ENCODE results near the gene ROR1. TPM values are rescaled to one million over a fixed set of nuclear protein-coding genes. Genes with fewer than 3 reads are reported as not detected.

The ROR1 gene
- total and polyA plus RNA-seq, 5 donors, result 3.4 to 32.5 (median 11.9) TPM

DNA sequence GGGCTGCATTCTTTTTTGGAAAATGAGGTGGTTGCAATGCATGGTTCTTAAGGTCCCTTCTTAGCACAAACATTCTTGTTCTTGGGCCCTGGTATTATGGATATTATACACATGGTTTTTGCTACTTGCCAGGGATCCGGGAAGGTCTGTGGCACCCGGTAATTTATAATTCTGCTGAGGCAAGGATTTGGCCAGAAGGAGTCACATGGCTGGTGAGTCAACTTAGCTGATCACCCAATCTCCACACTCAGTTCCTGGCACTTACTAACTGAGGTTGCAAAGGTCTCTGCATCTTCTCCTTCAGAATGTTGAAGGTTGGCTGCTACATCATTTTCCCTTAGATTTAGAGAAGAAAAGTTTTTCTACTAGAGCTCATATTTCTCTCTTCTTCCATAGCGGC is 112.5 kb downstream of the ROR1 start:
- intact Hi-C loops (cut with DNase I), result no loop called here
- H3K9me3 ChIP-seq (ENCODE audit: control insufficient read depth, low read length), result no peaks in the 10 kb centered on the region
- no peak for DNase-seq
- no peaks in the 10 kb centered on the region for H3K27me3 ChIP-seq (ENCODE audit: control insufficient read depth, insufficient read depth)
- ATAC-seq, result no peak
- no peak overlapping the region for H3K4me3 ChIP-seq (ENCODE audit: low read length)
- no peaks in the 10 kb centered on the region for H3K4me1 ChIP-seq (ENCODE audit: control insufficient read depth, insufficient read depth, low read length)
- 90% methylated on average over 3 of the region's 3 CpGs for WGBS
- no peak overlapping the region for H3K27ac ChIP-seq (ENCODE audit: low read length)

DNA sequence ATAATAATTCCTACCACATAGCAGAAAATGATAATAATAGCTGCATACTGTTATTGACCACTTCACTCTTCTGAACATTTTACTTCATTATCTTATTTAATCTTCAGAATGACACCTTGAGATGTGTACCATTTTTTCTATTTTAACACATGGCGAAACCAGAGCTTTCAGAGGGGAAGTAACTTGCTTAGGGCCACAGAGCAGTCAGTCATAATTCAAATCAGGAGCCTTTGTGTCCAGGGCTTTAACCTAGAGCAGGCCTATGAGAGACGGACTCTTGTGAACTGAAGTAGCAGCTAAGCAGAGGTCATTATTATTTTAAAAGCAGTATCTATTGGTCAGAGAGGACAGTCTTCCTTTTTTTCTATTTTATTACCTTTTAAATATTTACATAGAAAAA is 114.0 kb downstream of the ROR1 start:
- no peak overlapping the region for H3K27ac ChIP-seq (ENCODE audit: low read length)
- WGBS, result 94% methylated on average over 2 of the region's 2 CpGs
- DNase-seq (no peak), ATAC-seq (no peak)
- H3K4me1 ChIP-seq (ENCODE audit: control insufficient read depth, insufficient read depth, low read length), result peaks cover 2% of the 10 kb centered on the region
- no peaks in the 10 kb centered on the region for H3K27me3 ChIP-seq (ENCODE audit: control insufficient read depth, insufficient read depth)
- H3K4me3 ChIP-seq (ENCODE audit: low read length), result no peak overlapping the region
- intact Hi-C loops (cut with DNase I), result no loop called here
- no peaks in the 10 kb centered on the region for H3K9me3 ChIP-seq (ENCODE audit: control insufficient read depth, low read length)

DNA sequence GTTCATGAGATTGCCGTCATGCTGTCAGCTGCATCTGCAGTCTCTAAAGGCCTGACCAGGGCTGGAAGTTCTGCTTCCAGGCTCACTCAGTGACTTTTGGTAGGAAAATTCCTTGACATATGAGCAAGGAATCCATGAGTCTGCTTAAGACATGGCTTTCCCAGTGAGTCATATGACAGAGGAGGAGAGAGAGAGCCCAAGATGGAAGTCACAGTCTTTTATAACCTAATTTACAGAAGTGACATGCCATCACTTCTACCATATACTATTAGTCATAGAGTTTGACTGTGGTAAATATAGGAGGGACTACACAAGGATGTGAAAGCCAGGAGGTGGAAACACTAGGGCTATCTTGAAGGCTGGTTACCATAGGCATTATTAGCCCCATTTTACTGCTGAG is 115.2 kb downstream of the ROR1 start:
- DNase-seq (no peak), ATAC-seq (no peak)
- no peaks in the 10 kb centered on the region for H3K9me3 ChIP-seq (ENCODE audit: control insufficient read depth, low read length)
- no peak overlapping the region for H3K4me3 ChIP-seq (ENCODE audit: low read length)
- peaks cover 5% of the 10 kb centered on the region for H3K4me1 ChIP-seq (ENCODE audit: control insufficient read depth, insufficient read depth, low read length)
- WGBS, result 86% methylated on average over 1 of the region's 1 CpG
- no peak overlapping the region for H3K27ac ChIP-seq (ENCODE audit: low read length)
- intact Hi-C loops (cut with DNase I), result no loop called here
- H3K27me3 ChIP-seq (ENCODE audit: control insufficient read depth, insufficient read depth), result no peaks in the 10 kb centered on the region

DNA sequence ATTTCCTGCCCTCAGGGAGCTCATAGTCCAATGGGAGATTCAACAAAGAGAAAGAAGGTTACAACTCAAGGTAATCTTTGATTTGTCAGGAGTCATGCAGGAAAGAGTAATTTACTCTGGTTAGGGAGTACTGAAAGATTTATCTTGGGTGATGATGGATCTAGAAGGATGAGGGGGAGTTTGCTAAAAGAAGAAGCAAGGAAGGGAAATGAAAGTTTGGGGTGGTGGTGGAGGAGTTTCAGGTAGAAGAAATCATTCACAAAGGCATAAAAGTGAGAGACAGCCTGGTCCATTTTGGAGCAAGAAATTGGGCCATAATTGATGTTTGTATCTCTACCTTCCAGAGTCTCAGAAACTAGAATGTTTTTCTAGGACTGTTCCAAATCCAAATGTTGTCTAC is 116.7 kb downstream of the ROR1 start:
- no peak overlapping the region for H3K27ac ChIP-seq (ENCODE audit: low read length)
- H3K27me3 ChIP-seq (ENCODE audit: control insufficient read depth, insufficient read depth), result no peaks in the 10 kb centered on the region
- no peak overlapping the region for H3K4me3 ChIP-seq (ENCODE audit: low read length)
- no peaks in the 10 kb centered on the region for H3K9me3 ChIP-seq (ENCODE audit: control insufficient read depth, low read length)
- no peak for ATAC-seq
- peaks cover 5% of the 10 kb centered on the region for H3K4me1 ChIP-seq (ENCODE audit: control insufficient read depth, insufficient read depth, low read length)
- intact Hi-C loops (cut with DNase I), result no loop called here
- no peak for DNase-seq

DNA sequence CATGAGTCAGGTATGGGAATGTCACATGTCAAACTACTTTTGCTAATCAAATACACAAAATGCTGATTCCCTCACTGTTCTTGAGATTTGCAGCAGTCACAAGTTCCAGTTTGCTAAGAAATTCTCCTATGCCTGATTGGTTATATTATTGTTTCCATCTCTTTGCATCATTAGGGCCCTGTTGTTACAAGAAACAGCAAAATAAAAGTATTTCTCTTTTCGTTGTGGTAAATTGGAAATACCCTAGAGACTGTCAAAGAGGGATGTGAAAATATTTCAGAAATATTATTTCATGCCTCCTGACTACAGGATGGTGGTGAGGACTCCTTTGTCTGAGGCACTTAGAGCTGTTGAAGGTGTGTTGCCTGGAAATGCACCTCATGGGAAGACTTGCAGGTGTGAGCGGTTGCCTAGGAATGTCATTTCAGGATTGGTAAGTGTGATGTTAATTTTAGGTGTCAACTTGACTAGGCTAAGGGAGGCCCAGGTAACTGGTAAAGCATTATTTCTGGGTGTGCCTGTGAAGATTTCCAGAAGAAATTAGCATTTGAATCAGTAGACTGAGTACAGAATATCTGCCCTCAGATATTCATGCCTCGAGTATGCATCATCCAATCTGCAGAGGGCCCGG is 117.4 kb downstream of the ROR1 start:
- DNase-seq (no peak), ATAC-seq (no peak)
- Histone ChIP-seq H3K27me3 (ENCODE audit: control insufficient read depth, insufficient read depth) (no peaks in the 10 kb centered on the region), H3K9me3 (ENCODE audit: control insufficient read depth, low read length) (no peaks in the 10 kb centered on the region), H3K27ac (ENCODE audit: low read length) (no peak overlapping the region), H3K4me3 (ENCODE audit: low read length) (no peak overlapping the region), H3K4me1 (ENCODE audit: control insufficient read depth, insufficient read depth, low read length) (peaks cover 5% of the 10 kb centered on the region)
- WGBS, result 91% methylated on average over 4 of the region's 4 CpGs
- intact Hi-C loops (cut with DNase I), result no loop called here

DNA sequence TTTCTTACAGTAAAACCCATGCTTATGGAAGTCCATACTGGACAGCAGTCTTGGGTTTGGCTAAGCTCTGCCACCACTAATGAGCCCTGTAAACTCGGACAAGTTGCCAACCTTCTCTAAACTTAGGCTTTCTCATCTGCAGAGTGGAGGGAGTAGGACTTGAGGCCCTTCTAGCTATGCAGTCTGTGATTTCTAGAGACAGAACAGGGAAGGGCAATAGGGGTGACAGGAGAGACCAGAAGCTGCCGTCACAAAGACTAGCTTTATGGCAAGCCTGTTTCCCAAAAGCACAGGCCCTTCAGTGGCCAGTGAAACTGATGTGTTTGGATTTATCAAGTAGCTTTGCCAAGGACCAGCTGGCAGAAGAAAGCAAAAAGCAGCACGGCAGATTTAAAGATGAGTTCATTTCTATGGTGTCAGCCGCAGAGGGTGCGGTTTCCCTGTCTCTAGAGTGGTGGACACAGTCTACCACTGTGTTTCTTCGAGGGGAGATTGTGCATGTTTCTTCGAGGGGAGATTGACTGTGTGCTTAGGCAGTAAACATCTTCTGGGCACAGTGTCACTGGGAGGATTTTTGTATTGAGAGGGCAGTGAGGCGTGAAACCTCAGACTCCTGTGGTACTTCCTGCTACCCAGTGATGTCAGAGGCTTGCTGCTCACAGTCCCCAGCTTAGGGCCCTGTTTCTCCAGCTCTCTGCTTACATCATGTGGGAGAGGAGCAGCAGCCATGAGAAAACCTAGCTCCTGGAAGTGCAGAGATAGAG is 119.0 kb downstream of the ROR1 start:
- H3K27ac ChIP-seq (ENCODE audit: low read length), result no peak overlapping the region
- peaks cover 5% of the 10 kb centered on the region for H3K4me1 ChIP-seq (ENCODE audit: control insufficient read depth, insufficient read depth, low read length)
- no peak for DNase-seq
- intact Hi-C loops (cut with DNase I), result no loop called here
- no peaks in the 10 kb centered on the region for H3K27me3 ChIP-seq (ENCODE audit: control insufficient read depth, insufficient read depth)
- no peaks in the 10 kb centered on the region for H3K9me3 ChIP-seq (ENCODE audit: control insufficient read depth, low read length)
- ATAC-seq, result peak; percentile 57 to 62
- H3K4me3 ChIP-seq (ENCODE audit: low read length), result no peak overlapping the region
- WGBS, result 56% methylated on average over 8 of the region's 8 CpGs

DNA sequence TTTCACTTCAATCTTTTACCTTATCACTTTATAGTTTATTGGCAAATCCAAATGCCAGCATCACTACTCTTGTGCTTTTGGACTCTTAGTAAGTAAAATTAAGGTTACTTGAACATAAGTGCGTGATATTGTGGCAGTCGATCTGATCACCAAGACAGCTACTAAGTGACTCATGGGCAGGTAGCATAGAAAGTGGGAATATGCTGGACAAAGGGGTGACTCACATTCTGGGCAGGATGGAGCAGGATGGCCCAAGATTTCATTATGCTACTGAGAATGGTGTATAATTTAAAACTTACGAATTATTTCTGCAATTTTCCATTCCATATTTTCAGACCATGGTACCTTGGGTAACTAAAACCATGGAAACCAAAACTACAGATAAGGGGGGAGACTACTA is 120.2 kb downstream of the ROR1 start:
- Histone ChIP-seq H3K4me3 (ENCODE audit: low read length) (no peak overlapping the region), H3K27me3 (ENCODE audit: control insufficient read depth, insufficient read depth) (no peaks in the 10 kb centered on the region), H3K27ac (ENCODE audit: low read length) (no peak overlapping the region), H3K4me1 (ENCODE audit: control insufficient read depth, insufficient read depth, low read length) (peaks cover 5% of the 10 kb centered on the region), H3K9me3 (ENCODE audit: control insufficient read depth, low read length) (no peaks in the 10 kb centered on the region)
- WGBS, result 89% methylated on average over 3 of the region's 3 CpGs
- DNase-seq (no peak), ATAC-seq (no peak)
- intact Hi-C loops (cut with DNase I), result no loop called here

DNA sequence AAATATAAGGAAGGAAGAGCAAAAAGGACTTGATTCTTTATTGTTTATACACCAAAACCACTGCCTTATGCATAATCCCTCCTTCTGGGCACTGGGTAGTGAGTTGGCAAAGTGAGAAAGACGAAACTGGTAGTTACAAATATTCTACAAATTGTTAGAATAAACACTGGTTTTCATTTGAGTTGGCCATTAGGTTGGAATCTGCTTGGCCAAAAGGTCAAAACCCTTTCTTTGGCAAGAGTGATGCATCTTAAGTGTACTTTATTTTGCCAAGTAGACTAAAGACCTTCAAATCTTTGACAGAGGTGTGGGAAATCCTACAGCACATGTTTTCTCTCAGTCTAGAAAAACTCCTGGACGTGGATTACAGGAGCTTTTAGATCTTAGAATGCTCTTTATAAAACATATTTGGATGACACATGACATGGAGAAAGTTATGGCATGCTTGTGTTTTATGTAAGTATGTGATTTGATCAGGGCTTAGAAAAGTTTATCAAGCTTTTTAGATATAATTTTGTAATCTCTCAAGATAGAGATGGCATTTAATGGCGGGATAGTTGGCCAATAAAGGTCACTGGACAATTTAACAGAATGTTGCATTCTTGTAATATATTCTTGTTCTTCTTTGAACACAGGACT is 120.9 kb downstream of the ROR1 start:
- intact Hi-C loops (cut with DNase I), result no loop called here
- 67% methylated on average over 3 of the region's 3 CpGs for WGBS
- Histone ChIP-seq H3K4me3 (ENCODE audit: low read length) (no peak overlapping the region), H3K27me3 (ENCODE audit: control insufficient read depth, insufficient read depth) (no peaks in the 10 kb centered on the region), H3K9me3 (ENCODE audit: control insufficient read depth, low read length) (no peaks in the 10 kb centered on the region), H3K27ac (ENCODE audit: low read length) (no peak overlapping the region), H3K4me1 (ENCODE audit: control insufficient read depth, insufficient read depth, low read length) (peaks cover 5% of the 10 kb centered on the region)
- ATAC-seq (no peak), DNase-seq (no peak)

DNA sequence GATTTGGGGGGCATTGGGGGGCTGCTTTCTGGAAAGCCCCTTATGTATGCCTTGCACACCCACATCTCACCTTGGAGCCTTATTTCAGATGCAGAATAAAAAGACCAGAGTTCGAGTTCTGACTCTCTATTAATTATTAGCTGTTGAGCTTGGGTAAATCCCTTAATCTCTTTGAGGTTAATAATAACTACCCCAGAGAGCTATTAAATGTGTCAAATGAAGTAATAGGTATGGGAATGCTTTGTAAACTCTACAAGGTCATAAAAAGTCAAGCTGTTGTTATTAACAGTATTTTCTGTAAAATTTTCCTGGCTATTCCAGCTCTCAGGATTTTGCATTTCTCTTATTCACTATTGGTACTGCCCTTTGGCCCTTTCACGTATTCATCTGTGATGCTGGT is 122.9 kb downstream of the ROR1 start:
- DNase-seq (no peak), ATAC-seq (no peak)
- intact Hi-C loops (cut with DNase I), result no loop called here
- peaks cover 5% of the 10 kb centered on the region for H3K4me1 ChIP-seq (ENCODE audit: control insufficient read depth, insufficient read depth, low read length)
- H3K4me3 ChIP-seq (ENCODE audit: low read length), result no peak overlapping the region
- 89% methylated on average over 2 of the region's 2 CpGs for WGBS
- H3K27ac ChIP-seq (ENCODE audit: low read length), result no peak overlapping the region
- H3K27me3 ChIP-seq (ENCODE audit: control insufficient read depth, insufficient read depth), result no peaks in the 10 kb centered on the region
- no peaks in the 10 kb centered on the region for H3K9me3 ChIP-seq (ENCODE audit: control insufficient read depth, low read length)

DNA sequence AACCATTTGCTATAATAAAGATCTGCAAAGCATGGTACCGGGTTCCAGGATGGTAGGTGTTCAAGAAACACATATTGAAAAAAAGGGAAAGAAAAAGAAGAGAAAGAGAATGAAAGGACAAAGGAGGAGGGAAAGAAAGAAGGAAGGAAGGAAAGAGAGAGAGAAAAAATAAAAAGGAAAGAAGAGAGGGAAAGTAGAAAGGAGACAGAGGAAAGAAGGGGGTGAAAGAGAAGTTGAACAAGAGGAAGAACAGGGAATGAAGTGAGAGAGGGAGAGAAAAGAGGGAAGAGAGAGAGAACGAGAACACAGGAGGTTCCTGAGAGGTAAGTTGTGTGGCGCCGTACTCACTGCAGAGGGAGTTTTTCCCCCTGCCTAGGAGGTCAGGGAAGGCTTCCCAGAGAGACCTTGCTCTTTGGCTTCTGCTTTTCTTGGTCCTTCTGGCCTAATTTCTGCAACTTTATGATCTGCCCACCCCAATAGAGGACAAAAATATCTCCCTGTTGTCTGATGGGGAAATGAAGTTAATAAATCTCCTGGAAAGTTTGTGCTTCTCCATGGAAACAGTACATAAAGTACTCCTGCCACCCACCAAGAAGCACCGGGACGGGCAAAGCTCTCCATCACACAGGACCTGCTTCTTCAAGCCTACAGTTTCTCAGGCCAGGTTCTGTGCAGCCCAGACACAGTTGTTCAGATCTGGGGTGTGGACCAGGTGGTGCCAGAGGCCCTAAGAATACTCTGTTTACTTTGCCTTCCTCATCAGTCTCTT is 124.8 kb downstream of the ROR1 start:
- H3K4me1 ChIP-seq (ENCODE audit: control insufficient read depth, insufficient read depth, low read length), result peaks cover 3% of the 10 kb centered on the region
- H3K4me3 ChIP-seq (ENCODE audit: low read length), result no peak overlapping the region
- intact Hi-C loops (cut with DNase I), result no loop called here
- no peak overlapping the region for H3K27ac ChIP-seq (ENCODE audit: low read length)
- whole genome bisulfite sequencing, result 84% methylated on average over 6 of the region's 6 CpGs
- DNase-seq (no peak), ATAC-seq (no peak)
- H3K27me3 ChIP-seq (ENCODE audit: control insufficient read depth, insufficient read depth), result no peaks in the 10 kb centered on the region
- H3K9me3 ChIP-seq (ENCODE audit: control insufficient read depth, low read length), result no peaks in the 10 kb centered on the region

DNA sequence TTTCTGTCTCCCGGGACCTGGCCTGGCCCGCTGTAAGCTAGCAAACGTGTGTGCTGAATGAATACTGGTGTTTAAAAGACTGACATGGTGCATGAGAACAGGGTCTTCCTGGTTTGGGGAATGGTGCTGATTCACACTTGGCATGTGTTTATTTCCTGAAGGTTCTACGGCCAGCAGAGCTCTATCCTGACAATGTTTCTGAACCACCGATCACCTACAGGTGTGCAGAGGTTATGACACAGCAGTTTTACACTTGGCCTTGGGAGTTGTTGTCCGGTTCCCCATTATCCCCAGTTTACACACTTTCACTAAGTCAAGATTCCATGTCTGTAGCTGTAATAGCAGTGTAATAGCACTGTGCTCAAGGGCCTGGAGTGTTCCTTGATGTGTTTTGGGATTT is 127.3 kb downstream of the ROR1 start:
- Histone ChIP-seq H3K4me3 (ENCODE audit: low read length) (no peak overlapping the region), H3K4me1 (ENCODE audit: control insufficient read depth, insufficient read depth, low read length) (peaks cover 3% of the 10 kb centered on the region), H3K27me3 (ENCODE audit: control insufficient read depth, insufficient read depth) (no peaks in the 10 kb centered on the region), H3K9me3 (ENCODE audit: control insufficient read depth, low read length) (no peaks in the 10 kb centered on the region), H3K27ac (ENCODE audit: low read length) (no peak overlapping the region)
- DNase-seq, result no peak
- intact Hi-C loops (cut with DNase I), result no loop called here
- 84% methylated on average over 6 of the region's 6 CpGs for WGBS
- ATAC-seq, result no peak
